ENCODE measurements around the gene MED12L. TPM values are rescaled to one million over a fixed set of nuclear protein-coding genes. Genes with fewer than 3 reads are reported as not detected.

Gene MED12L
- total RNA-seq, 2 donors from 2014 or later: 15.5 to 28.9 TPM

DNA sequence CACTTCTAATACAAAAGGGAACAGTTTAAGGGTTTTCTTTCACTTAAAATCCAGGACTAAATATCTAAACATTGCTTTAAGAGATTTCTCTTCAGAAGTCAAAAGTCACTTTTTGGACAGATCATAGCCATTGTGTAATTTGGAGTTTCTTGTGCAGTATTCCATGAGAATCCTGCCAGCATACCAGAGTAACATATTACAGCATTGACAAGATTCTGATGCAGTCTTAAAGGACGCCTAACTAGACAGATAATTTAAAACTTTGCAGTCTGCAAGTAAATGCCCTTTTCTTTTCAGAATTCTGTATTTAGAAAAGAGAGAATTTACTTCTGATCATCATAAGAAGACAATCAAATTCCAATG lies 392.9 kb downstream of the MED12L start:
- TF ChIP-seq, protein P1, sequence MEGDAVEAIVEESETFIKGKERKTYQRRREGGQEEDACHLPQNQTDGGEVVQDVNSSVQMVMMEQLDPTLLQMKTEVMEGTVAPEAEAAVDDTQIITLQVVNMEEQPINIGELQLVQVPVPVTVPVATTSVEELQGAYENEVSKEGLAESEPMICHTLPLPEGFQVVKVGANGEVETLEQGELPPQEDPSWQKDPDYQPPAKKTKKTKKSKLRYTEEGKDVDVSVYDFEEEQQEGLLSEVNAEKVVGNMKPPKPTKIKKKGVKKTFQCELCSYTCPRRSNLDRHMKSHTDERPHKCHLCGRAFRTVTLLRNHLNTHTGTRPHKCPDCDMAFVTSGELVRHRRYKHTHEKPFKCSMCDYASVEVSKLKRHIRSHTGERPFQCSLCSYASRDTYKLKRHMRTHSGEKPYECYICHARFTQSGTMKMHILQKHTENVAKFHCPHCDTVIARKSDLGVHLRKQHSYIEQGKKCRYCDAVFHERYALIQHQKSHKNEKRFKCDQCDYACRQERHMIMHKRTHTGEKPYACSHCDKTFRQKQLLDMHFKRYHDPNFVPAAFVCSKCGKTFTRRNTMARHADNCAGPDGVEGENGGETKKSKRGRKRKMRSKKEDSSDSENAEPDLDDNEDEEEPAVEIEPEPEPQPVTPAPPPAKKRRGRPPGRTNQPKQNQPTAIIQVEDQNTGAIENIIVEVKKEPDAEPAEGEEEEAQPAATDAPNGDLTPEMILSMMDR (conservative IDR thresholded peaks at IDR 0.05): no peak
- Mint-ChIP-seq H3K27ac (no peak overlapping the region), H3K36me3 (ENCODE audit: low read depth) (no peaks in the 10 kb centered on the region), H3K4me1 (peaks cover 31% of the 10 kb centered on the region), H3K9me3 (no peaks in the 10 kb centered on the region), H3K27me3 (ENCODE audit: insufficient read depth) (peaks cover 20% of the 10 kb centered on the region), H3K4me3 (no peak overlapping the region)
- Histone ChIP-seq H3K9ac (ENCODE audit: extremely low read depth, low read length, poor library complexity, severe bottlenecking) (no peak overlapping the region), H3K9me3 (ENCODE audit: control insufficient read depth, low read length) (peaks cover 6% of the 10 kb centered on the region), H3K4me3 (ENCODE audit: low read length) (peak overlapping the region; percentile 52), H3K36me3 (ENCODE audit: control insufficient read depth, insufficient read depth, low read length) (no peaks in the 10 kb centered on the region), H3K4me1 (ENCODE audit: control insufficient read depth, insufficient read depth, low read length) (peaks cover 11% of the 10 kb centered on the region), H3K27me3 (ENCODE audit: control insufficient read depth, insufficient read depth, low read length, poor library complexity, severe bottlenecking) (peaks cover 11% of the 10 kb centered on the region), H3K27ac (ENCODE audit: low read depth, low read length) (no peak overlapping the region)
- no peak for DNase-seq
- 71% methylated on average over 1 of the region's 1 CpG; no CpG with 5 or more reads in 1 of the 2 experiments for WGBS, 2 experiments (ENCODE audit: insufficient coverage in 1 of 2, insufficient read length in 1 of 2)

DNA sequence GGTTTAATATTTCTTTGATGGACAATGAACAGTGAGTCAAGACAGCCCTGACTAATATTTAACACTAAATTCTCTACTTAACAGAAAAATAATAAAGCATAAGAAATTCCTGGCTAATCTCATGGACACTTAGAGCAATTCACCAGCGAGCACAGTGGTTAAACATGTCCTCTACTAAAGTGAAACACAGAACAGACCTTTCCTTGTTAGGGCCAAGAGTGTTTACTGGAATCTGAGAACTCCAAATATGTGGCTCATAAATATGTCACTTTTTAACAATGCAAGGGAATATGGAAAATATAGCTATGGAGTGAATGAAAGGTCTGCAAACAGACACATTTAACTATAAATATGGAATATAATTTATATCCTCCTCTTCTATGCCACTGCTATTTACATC lies 394.0 kb downstream of the MED12L start:
- Mint-ChIP-seq H3K36me3 (ENCODE audit: low read depth) (no peaks in the 10 kb centered on the region), H3K27me3 (ENCODE audit: insufficient read depth) (peaks cover 20% of the 10 kb centered on the region), H3K4me3 (no peak overlapping the region), H3K27ac (no peak overlapping the region), H3K9me3 (no peaks in the 10 kb centered on the region), H3K4me1 (peaks cover 31% of the 10 kb centered on the region)
- Histone ChIP-seq H3K9me3 (ENCODE audit: control insufficient read depth, low read length) (peaks cover 6% of the 10 kb centered on the region), H3K27ac (ENCODE audit: low read depth, low read length) (no peak overlapping the region), H3K36me3 (ENCODE audit: control insufficient read depth, insufficient read depth, low read length) (no peaks in the 10 kb centered on the region), H3K4me1 (ENCODE audit: control insufficient read depth, insufficient read depth, low read length) (peaks cover 11% of the 10 kb centered on the region), H3K9ac (ENCODE audit: extremely low read depth, low read length, poor library complexity, severe bottlenecking) (no peak overlapping the region), H3K4me3 (ENCODE audit: low read length) (no peak overlapping the region), H3K27me3 (ENCODE audit: control insufficient read depth, insufficient read depth, low read length, poor library complexity, severe bottlenecking) (peaks cover 11% of the 10 kb centered on the region)
- 41 to 43% methylated on average over 1 of the region's 1 CpG for WGBS, 2 experiments (ENCODE audit: insufficient coverage in 1 of 2, insufficient read length in 1 of 2)
- no peak for DNase-seq
- TF ChIP-seq, protein P1 (conservative IDR thresholded peaks at IDR 0.05): no peak

- no peaks in the 10 kb centered on the region for H3K36me3 Mint-ChIP-seq (ENCODE audit: low read depth)
- no peak overlapping the region for H3K4me3 ChIP-seq (ENCODE audit: low read length)
- H3K27me3 Mint-ChIP-seq (ENCODE audit: insufficient read depth): peaks cover 20% of the 10 kb centered on the region
- no peak overlapping the region for H3K27ac ChIP-seq (ENCODE audit: low read depth, low read length)
- H3K27me3 ChIP-seq (ENCODE audit: control insufficient read depth, insufficient read depth, low read length, poor library complexity, severe bottlenecking): peaks cover 11% of the 10 kb centered on the region
- no peak for DNase-seq
- H3K9me3 ChIP-seq (ENCODE audit: control insufficient read depth, low read length): peaks cover 6% of the 10 kb centered on the region
- H3K4me3 Mint-ChIP-seq: no peak overlapping the region
- TF ChIP-seq, protein P1 (conservative IDR thresholded peaks at IDR 0.05): no peak
- peaks cover 11% of the 10 kb centered on the region for H3K4me1 ChIP-seq (ENCODE audit: control insufficient read depth, insufficient read depth, low read length)
- H3K9me3 Mint-ChIP-seq: no peaks in the 10 kb centered on the region
- 96 to 100% methylated on average over 1 to 2 of the region's 2 CpGs for WGBS, 2 experiments (ENCODE audit: insufficient coverage in 1 of 2, insufficient read length in 1 of 2)
- H3K27ac Mint-ChIP-seq: no peak overlapping the region
- no peaks in the 10 kb centered on the region for H3K36me3 ChIP-seq (ENCODE audit: control insufficient read depth, insufficient read depth, low read length)
- H3K4me1 Mint-ChIP-seq: peaks cover 31% of the 10 kb centered on the region
- H3K9ac ChIP-seq (ENCODE audit: extremely low read depth, low read length, poor library complexity, severe bottlenecking): no peak overlapping the region
Measured at GRCh38 chr3:151480492-151480891, 395.0 kb downstream of the MED12L start.
